H1 (cell line): ENCODE results near the gene TBC1D22A.

Experiments used
- CEBPB ChIP-seq: IDR thresholded peaks from 2 replicates; pipeline ENCODE4 v1.6.1; 2012; ENCODE audit warnings: low read depth, low read length
- CHD1 ChIP-seq: IDR thresholded peaks from 2 replicates; pipeline ENCODE4 v1.6.1; 2012; ENCODE audit warnings: low read depth, low read length, improper control_type of control experiment
- CHD2 ChIP-seq: IDR thresholded peaks from 2 replicates; pipeline ENCODE4 v1.6.1; 2012; ENCODE audit warnings: low read length, improper control_type of control experiment
- CTCF ChIP-seq, 3 experiments: IDR thresholded peaks; 1 replicate in 2 of 3; 2 replicates in 1 of 3; pipeline versions ENCODE4 v1.5.1 to v1.6.1; 2011; ENCODE audit warnings: low read length in 3 of 3, mild to moderate bottlenecking in 3 of 3, inconsistent platforms in 2 of 3, low read depth in 1 of 3, moderate library complexity in 1 of 3; ENCODE audit not compliant: insufficient read depth in 1 of 3; ENCODE audit errors: control extremely low read depth in 1 of 3
- EP300 ChIP-seq, 2 experiments: IDR thresholded peaks; 1 replicate in 1 of 2; 2 replicates in 1 of 2; pipeline ENCODE4 v1.6.1; 2011 to 2012; ENCODE audit warnings: low read depth in 2 of 2, low read length in 2 of 2, mild to moderate bottlenecking in 2 of 2, borderline replicate concordance in 1 of 2, inconsistent platforms in 1 of 2, moderate library complexity in 1 of 2
- JUN ChIP-seq: IDR thresholded peaks from 2 replicates; pipeline ENCODE4 v1.6.1; 2011; ENCODE audit warnings: low read depth, mild to moderate bottlenecking, improper control_type of control experiment, low read length
- POLR2A ChIP-seq, 2 experiments: IDR thresholded peaks; 1 replicate in 1 of 2; 2 replicates in 1 of 2; pipeline ENCODE4 v1.6.1; 2011; ENCODE audit warnings: low read depth in 2 of 2, low read length in 2 of 2, mild to moderate bottlenecking in 2 of 2; ENCODE audit errors: control extremely low read depth in 1 of 2
- RAD21 ChIP-seq, 2 experiments: IDR thresholded peaks in 1 of 2; conservative IDR thresholded peaks in 1 of 2; 2 replicates each; pipeline ENCODE4 v1.6.1; 2011; ENCODE audit warnings: low read depth in 2 of 2, low read length in 2 of 2, improper control_type of control experiment in 1 of 2, inconsistent platforms in 1 of 2, mild to moderate bottlenecking in 1 of 2, moderate library complexity in 1 of 2
- RBBP5 ChIP-seq: IDR thresholded peaks from 2 replicates; pipeline ENCODE4 v1.7.1; 2012; ENCODE audit warnings: low read depth, mild to moderate bottlenecking, inconsistent platforms, low read length, moderate library complexity, borderline replicate concordance
- RFX5 ChIP-seq: IDR thresholded peaks from 2 replicates; pipeline ENCODE4 v1.6.1; 2011; ENCODE audit warnings: low read depth, low read length, improper control_type of control experiment, borderline replicate concordance
- SRF ChIP-seq: IDR thresholded peaks from 2 replicates; pipeline ENCODE4 v1.6.1; 2011; ENCODE audit warnings: mild to moderate bottlenecking, low read depth, low read length, moderate library complexity
- TAF1 ChIP-seq: IDR thresholded peaks from 2 replicates; pipeline ENCODE4 v1.6.1; 2011; ENCODE audit warnings: mild to moderate bottlenecking, low read depth, low read length
- TF ChIP-seq, protein P1 (sequence below): IDR thresholded peaks from 2 replicates; pipeline ENCODE4 v1.6.1; 2011; ENCODE audit warnings: low read length, improper control_type of control experiment

DNA sequence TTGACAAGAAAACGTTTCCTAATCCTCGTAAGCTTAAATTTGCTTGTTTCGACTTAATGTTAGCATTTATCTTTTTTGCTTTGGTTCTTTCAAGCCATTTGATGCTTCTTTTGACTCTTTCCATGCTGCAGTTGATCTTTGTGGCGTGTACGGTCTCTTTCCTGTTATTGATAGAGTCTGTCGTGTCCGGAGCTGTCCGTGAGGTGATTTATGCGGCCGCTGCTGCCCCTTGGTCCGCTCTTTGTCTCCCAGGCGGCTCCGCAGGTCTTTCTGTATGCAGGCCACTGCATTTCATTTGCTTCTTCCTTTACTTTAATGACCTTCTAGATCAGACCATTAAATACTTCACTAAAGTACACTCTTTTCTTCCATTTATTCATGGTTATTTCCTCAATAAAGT is 50.3 kb downstream of the TBC1D22A start:
- no peak for TF ChIP-seq JUN
- TF ChIP-seq CTCF (IDR thresholded peaks at IDR 0.05; ENCODE audit: control extremely low read depth in 1 of 3, insufficient read depth in 1 of 3, low read depth in 1 of 3, low read length in 3 of 3), result no peak
- TF ChIP-seq TAF1, result no peak
- TF ChIP-seq CEBPB, result no peak
- TF ChIP-seq, protein P1, sequence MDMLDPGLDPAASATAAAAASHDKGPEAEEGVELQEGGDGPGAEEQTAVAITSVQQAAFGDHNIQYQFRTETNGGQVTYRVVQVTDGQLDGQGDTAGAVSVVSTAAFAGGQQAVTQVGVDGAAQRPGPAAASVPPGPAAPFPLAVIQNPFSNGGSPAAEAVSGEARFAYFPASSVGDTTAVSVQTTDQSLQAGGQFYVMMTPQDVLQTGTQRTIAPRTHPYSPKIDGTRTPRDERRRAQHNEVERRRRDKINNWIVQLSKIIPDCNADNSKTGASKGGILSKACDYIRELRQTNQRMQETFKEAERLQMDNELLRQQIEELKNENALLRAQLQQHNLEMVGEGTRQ, result no peak
- TF ChIP-seq CHD1, result no peak
- TF ChIP-seq SRF, result no peak
- TF ChIP-seq EP300 (IDR thresholded peaks at IDR 0.05; ENCODE audit: borderline replicate concordance in 1 of 2, low read depth in 2 of 2, low read length in 2 of 2), result no peak
- no peak for TF ChIP-seq RFX5
- TF ChIP-seq CHD2, result no peak
- TF ChIP-seq RAD21 (IDR thresholded peaks at IDR 0.05 in 1 of 2, conservative IDR thresholded peaks at IDR 0.05 in 1 of 2; ENCODE audit: low read depth in 2 of 2, low read length in 2 of 2), result no peak
- no peak for TF ChIP-seq RBBP5
- no peak for TF ChIP-seq POLR2A (IDR thresholded peaks at IDR 0.05; ENCODE audit: control extremely low read depth in 1 of 2, low read depth in 2 of 2, low read length in 2 of 2)
